Upper lobe of right lung (tissue), 1 donor: ENCODE results near the gene CALCA. TPM values are rescaled to one million over a fixed set of nuclear protein-coding genes. Genes with fewer than 3 reads are reported as not detected.
A peak's percentile ranks its signal among the peaks of the same experiment; 100 is the strongest.

ENCODE experiments used
- ATAC-seq: fragments of 200-7000 bp; cut with Tn5 transposase; one replicate; pipeline ENCODE4 v1.9.1; 2020; ENCODE audit warnings: mild to moderate bottlenecking, moderate library complexity
- DNase-seq: peaks from one replicate; pipeline ENCODE4 v3.0.0-alpha.2; 2020
- H3K27ac ChIP-seq: fragments of 200-600 bp; one replicate; pipeline ENCODE4 v1.8.0; 2022
- H3K27me3 ChIP-seq: fragments of 200-600 bp; one replicate; pipeline ENCODE4 v1.8.0; 2022; ENCODE audit warnings: mild to moderate bottlenecking
- H3K36me3 ChIP-seq: fragments of 200-600 bp; one replicate; pipeline ENCODE4 v1.8.0; 2022
- H3K4me1 ChIP-seq: fragments of 200-600 bp; one replicate; pipeline ENCODE4 v1.8.0; 2022
- H3K4me3 ChIP-seq: fragments of 200-600 bp; one replicate; pipeline ENCODE4 v1.8.0; 2022; ENCODE audit warnings: mild to moderate bottlenecking
- H3K9me3 ChIP-seq: fragments of 200-600 bp; one replicate; pipeline ENCODE4 v1.8.0; 2022
- intact Hi-C: fragments of 100-400 bp; cut with DNase I; formaldehyde crosslinking; loops from one replicate; pipeline ENCODE4 v1.11.0; 2022
- total RNA-seq: library from RNA; stranded (reverse); fragmentation: NEBNext Ultra II Directional; extraction: Animal tissue kit (Norgen Biotek cat#: 25700); gene quantifications from one replicate; pipeline ENCODE4 v1.2.1, GENCODE V29; 2021
- TF ChIP-seq, protein P1 (sequence below): fragments of 200-600 bp; IDR thresholded peaks from one replicate; pipeline ENCODE4 v1.8.0; 2022; ENCODE audit warnings: antibody characterized with exemption
- donor health status: DM: no; HTN: yes; CAD: no; lungs with severe emphysema.

The CALCA gene
- total RNA-seq, 1 donor from 2014 or later = not detected

GRCh38 chr11:14973621-14974514 lies 1.7 kb upstream of the CALCA start:
- peaks cover 90% of the 10 kb centered on the region for H3K27me3 ChIP-seq
- peaks cover 31% of the 10 kb centered on the region for H3K4me1 ChIP-seq
- intact Hi-C loops = no loop called here
- peak; percentile 63 for DNase-seq
- TF ChIP-seq, protein P1, sequence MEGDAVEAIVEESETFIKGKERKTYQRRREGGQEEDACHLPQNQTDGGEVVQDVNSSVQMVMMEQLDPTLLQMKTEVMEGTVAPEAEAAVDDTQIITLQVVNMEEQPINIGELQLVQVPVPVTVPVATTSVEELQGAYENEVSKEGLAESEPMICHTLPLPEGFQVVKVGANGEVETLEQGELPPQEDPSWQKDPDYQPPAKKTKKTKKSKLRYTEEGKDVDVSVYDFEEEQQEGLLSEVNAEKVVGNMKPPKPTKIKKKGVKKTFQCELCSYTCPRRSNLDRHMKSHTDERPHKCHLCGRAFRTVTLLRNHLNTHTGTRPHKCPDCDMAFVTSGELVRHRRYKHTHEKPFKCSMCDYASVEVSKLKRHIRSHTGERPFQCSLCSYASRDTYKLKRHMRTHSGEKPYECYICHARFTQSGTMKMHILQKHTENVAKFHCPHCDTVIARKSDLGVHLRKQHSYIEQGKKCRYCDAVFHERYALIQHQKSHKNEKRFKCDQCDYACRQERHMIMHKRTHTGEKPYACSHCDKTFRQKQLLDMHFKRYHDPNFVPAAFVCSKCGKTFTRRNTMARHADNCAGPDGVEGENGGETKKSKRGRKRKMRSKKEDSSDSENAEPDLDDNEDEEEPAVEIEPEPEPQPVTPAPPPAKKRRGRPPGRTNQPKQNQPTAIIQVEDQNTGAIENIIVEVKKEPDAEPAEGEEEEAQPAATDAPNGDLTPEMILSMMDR = no peak
- no peaks in the 10 kb centered on the region for H3K36me3 ChIP-seq
- H3K4me3 ChIP-seq = peak overlapping the region; percentile 11
- no peak overlapping the region for H3K27ac ChIP-seq
- no peaks in the 10 kb centered on the region for H3K9me3 ChIP-seq
- ATAC-seq = peak; percentile 6

- H3K4me3 ChIP-seq = no peak overlapping the region
- H3K4me1 ChIP-seq = peaks cover 31% of the 10 kb centered on the region
- ATAC-seq = no peak
- intact Hi-C loops = no loop called here
- H3K27ac ChIP-seq = no peak overlapping the region
- TF ChIP-seq, protein P1 = no peak
- no peak for DNase-seq
- H3K9me3 ChIP-seq = no peaks in the 10 kb centered on the region
- no peaks in the 10 kb centered on the region for H3K36me3 ChIP-seq
- H3K27me3 ChIP-seq = peaks cover 99% of the 10 kb centered on the region
Observed at GRCh38 chr11:14972581-14973495, 687 bp upstream of the CALCA start.

DNA sequence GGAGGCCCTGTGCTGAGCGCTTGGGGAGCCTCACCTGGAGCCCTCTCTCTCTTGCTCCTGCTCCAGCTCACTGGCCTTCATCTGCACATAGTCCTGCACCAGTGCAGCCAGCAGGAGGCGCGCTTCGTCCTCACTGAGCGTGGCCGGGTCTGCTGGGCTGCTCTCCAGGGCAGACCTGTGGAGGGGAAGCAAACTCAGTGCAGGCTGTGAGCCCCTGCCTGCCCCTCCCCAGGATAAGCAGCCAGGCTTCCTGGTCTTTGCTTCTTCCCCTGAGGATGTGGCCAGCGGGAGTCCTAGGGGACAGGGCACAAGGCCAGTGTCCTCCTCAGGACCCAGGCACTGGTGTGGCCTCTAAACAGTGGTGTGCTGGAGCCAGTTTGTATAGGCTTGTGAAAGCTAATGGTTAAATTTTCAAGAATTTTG lies 2.2 kb downstream of the CALCA start:
- Histone ChIP-seq H3K36me3 (no peaks in the 10 kb centered on the region), H3K27me3 (peaks cover 74% of the 10 kb centered on the region), H3K4me3 (no peak overlapping the region), H3K9me3 (no peaks in the 10 kb centered on the region), H3K27ac (no peak overlapping the region), H3K4me1 (peaks cover 26% of the 10 kb centered on the region)
- DNase-seq (peak; percentile 72), ATAC-seq (peak; percentile 57)
- intact Hi-C loops = no loop called here
- TF ChIP-seq, protein P1 = peak; percentile 25

- Histone ChIP-seq H3K27ac (no peak overlapping the region), H3K27me3 (peaks cover 52% of the 10 kb centered on the region), H3K9me3 (no peaks in the 10 kb centered on the region), H3K36me3 (no peaks in the 10 kb centered on the region), H3K4me3 (no peak overlapping the region), H3K4me1 (peaks cover 7% of the 10 kb centered on the region)
- intact Hi-C loops = no loop called here
- ATAC-seq (no peak), DNase-seq (no peak)
- TF ChIP-seq, protein P1 = no peak
Observed at GRCh38 chr11:14967581-14968243, 4.4 kb downstream of the CALCA start.

GRCh38 chr11:14956111-14956510 lies 16.0 kb downstream of the CALCA start:
- no peaks in the 10 kb centered on the region for H3K9me3 ChIP-seq
- H3K4me3 ChIP-seq = no peak overlapping the region
- no peaks in the 10 kb centered on the region for H3K4me1 ChIP-seq
- H3K27me3 ChIP-seq = no peaks in the 10 kb centered on the region
- DNase-seq = no peak
- TF ChIP-seq, protein P1 = no peak
- no peak overlapping the region for H3K27ac ChIP-seq
- no peaks in the 10 kb centered on the region for H3K36me3 ChIP-seq
- peak; percentile 29 for ATAC-seq
- intact Hi-C loops = no loop called here
